ENCODE results near the gene SLC25A18.

SLC25A18 gene

DNA sequence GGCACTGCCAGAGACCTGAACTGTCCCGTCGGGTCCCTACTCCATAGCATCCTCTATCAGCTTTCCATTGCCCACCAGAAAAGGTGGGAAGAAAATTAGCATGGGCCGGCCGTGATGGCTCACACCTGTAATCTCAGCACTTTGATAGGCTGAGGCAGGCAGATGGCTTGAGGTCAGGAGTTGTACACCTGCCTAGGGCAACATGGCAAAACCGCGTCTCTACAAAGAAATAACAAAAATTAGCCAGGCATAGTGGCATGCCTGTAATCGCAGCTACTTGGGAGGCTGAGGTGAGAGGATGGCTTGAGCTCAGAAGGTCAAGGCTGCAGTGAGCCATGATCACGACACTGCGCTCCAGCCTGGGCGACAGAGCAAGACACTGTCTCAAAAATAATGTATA, 3.5 kb downstream of the SLC25A18 start:
- H3K4me3 ChIP-seq: no peak overlapping the region
- H3K27ac ChIP-seq: no peak overlapping the region

DNA sequence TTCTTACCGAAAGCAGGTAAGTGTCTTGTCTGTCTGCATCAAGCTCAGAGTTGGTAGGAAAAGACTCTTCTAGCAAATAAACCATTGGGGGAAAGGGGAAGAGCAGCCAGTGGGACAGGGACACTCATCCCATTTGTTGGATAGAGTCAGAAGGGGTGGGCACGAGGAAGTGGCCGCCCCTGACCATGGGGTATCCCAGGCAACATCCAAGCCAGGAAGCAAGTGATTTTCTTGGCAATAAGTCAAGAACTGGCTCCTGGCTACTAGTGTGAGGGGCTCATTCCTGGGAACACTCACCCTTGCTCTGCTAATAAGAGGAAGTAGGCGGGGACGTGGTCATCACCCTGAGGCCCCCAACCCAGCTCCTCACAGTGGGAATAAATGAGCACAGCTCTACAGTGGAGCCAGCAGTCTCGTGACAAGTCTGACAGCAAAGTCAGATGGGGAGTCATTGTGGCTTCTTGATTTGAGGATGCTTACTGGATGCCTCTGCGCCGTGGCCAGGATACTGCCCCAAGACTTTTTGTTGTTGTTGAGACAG, 6.7 kb downstream of the SLC25A18 start:
- peak overlapping the region in 4 of 21 experiments; percentile 15 to 59 (median 31) for H3K27ac ChIP-seq
- H3K4me3 ChIP-seq: no peak overlapping the region

DNA sequence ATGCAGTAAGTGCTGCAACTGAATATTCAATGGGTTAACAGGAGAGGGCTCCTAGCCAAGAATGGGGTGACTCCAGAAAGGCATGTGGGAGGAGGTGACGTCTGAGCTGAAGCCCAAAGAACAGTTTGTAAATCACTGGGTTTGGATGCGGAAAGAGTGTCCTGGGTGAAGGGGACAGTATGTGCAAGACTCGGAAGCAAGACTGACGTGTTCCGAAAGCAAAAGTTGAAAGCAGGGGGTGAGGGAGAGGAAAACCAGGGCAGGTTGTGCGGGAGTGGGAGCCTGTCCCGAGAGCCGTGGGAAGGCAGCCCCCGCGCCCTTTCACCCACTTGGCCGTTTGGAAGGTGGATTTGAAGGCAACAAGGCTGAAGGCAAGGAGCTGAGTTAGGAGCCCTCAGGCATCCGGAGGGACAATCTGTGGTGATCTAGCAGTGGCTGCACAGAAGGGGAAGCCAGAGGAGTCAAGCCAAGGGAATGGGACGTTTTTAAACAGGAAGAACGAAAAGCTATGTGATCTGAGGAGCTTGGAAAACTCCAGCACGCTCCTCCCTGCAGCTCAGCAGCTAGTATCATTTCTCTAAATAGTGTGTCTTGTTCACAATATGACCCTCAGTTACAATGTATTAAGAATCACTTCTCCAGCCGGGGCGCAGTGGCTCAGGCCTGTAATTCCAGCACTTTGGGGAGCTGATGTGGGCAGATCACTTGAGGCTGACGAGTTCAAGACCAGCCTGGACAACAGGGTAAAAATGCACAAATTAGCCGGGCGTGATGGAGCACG, 7.7 kb downstream of the SLC25A18 start:
- H3K27ac ChIP-seq: peak overlapping the region in 14 of 21 experiments; percentile 8 to 64 (median 45)
- peak overlapping the region in 2 of 7 experiments; percentile 10 to 14 for H3K4me3 ChIP-seq

DNA sequence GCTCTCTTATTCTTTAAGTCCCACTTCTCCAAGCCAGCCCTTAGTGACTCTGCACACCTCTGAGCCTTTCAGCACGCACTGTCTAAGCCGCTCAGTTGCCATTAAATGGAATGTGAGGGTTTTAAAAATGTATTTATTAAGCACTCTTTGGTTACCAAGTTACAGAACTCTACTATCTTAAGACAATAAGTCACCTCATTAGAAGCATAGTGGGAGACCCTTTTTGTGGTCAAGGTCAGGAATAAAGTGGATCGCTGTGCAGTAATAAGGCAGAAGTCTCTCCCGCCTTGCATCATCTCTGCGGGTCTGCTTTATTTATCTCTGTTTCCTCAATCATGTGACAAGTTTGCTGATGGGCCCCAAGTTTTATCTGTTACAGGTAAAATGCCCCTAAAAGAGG, 11.9 kb downstream of the SLC25A18 start:
- Histone ChIP-seq H3K4me3 (no peak overlapping the region), H3K27ac (no peak overlapping the region)

DNA sequence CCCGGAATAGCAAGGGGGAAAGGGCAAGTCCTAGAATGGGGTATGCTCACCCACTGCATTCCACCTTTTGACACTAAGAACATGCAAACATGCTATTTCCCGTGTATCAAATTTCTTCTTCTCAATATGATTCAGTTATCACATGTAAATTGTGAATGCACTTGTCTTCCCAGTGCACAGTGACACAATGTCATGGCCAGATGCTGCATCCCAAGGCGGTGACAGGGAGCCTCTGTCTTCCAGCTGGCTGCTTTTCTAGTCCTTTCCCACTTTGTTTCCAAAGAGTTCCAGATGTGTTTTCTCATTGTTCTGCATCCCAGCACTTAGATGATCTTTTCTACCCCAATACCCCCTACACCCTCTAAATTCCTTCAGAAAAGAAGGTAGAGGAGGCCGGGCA, 12.4 kb downstream of the SLC25A18 start:
- H3K4me3 ChIP-seq: no peak overlapping the region
- peak overlapping the region in 3 of 21 experiments; percentile 37 to 60 (median 55) for H3K27ac ChIP-seq

DNA sequence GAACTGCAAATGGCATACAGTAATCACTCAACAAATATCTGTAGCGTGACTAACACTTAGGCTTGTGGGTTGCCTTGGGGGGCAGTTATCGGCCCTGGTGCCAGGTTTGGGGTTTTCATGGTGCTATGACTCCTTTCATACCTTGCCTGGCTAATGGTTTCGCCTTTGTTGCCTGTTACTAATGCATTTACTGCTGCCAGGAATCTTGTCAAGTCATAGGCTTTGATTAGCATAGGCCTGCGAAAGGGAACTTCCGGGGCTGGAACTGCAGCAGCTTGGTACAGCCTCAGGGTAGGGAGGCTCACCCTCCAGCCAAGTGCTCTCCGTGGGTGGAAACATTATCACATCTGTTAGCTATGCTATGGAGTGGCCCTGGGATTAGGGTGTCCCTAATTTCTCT, 13.2 kb downstream of the SLC25A18 start:
- no peak overlapping the region for H3K4me3 ChIP-seq
- peak overlapping the region in 5 of 21 experiments; percentile 29 to 60 (median 47) for H3K27ac ChIP-seq

DNA sequence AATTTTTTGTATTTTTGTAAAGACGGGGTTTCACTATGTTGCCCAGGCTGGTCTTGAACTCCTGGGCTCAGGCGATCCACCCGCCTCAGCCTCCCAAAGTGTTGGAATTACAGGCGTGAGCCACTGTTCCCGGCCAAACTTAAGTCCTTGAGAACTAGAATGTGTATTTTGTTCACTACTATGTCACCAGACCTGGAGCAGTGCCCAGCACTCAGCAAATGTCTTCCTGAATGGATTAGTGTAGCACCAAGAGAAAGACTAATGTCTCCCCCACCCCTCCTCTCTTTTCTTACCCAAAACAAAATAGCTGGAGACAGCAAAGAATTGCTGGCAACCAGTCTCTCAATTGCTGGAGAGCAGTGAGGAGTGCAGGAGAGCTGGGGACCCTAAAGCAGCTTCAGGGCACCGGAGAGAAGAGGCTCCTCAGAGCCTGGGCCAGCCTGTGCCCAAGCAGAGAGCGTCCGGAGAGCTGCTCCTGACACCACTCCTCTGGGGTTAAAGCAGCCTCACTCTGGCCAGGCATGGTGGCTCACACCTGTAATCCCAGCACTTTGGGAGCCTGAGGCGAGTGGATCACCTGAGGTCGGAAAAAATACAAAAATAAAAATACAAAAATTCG, 14.9 kb downstream of the SLC25A18 start:
- no peak overlapping the region for H3K4me3 ChIP-seq
- H3K27ac ChIP-seq: peak overlapping the region in 1 of 21 experiments; percentile 3

DNA sequence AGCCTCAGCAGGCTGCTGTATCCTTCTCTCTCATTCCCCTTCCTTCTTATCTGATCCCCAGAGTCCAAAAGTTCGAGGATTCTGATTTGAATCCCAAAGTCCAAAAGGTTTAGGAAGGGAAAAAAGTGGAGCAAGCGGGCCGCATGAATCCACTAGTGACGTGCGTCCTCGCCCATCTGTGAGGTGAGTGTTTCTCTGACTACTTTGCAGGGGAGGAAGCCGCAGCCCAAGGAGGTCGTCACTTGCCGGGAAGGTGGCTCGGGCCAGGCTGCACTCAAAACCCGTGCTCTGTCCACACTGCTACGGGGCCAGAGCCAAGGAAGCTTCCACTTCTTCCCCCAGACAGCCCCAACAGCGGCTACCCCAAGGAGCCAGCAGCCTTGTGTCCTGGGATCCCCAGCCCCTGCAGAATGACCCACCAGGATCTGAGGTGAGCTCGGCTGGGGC, 16.3 kb downstream of the SLC25A18 start:
- Histone ChIP-seq H3K4me3 (no peak overlapping the region), H3K27ac (no peak overlapping the region)

DNA sequence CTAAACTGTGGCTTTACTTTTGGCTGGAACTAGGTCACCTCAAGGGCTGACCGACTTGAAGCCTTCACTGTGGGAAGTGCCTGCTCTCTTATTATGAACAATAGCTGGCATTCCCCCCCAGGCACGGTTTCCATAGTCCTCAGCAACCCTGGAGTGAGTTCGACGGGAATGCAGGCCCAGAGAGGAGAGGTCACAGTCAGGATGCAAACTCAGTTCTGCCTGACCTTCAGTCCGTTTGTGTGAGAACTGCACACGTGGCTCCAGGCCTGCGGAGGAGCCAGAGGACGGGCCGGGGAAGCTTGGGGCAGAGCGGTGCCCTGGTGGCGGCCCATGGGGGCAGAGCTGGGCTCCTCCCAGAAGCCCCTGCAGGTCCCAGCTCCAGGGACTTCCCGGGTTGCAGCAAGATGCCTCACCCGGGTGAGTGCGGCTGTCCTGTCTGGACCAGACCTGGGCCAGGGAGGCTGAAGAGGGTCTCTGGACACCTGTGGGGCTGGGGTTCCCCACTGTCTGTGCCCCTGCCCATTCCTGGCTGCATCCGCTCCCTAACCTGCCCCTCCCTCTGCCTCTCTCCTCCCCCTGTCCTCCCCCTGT, 17.2 kb downstream of the SLC25A18 start:
- no peak overlapping the region for H3K4me3 ChIP-seq
- no peak overlapping the region for H3K27ac ChIP-seq

DNA sequence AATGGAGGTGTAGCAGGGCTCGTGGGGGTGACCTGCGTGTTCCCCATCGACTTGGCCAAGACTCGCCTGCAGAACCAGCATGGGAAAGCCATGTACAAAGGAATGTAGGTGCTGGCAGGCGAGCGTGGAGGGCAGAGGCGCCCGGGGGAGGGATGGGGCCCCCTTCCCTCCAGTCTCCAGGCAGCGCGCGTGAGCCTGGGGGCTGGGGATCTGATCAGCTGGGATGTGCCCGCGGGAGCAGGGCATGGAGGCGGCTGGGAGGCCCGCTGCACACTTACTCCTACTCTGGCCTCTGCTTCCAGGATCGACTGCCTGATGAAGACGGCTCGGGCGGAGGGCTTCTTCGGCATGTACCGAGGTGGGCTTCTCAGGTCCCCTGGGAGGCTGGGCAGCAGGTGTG, 17.8 kb downstream of the SLC25A18 start:
- no peak overlapping the region for H3K27ac ChIP-seq
- no peak overlapping the region for H3K4me3 ChIP-seq

DNA sequence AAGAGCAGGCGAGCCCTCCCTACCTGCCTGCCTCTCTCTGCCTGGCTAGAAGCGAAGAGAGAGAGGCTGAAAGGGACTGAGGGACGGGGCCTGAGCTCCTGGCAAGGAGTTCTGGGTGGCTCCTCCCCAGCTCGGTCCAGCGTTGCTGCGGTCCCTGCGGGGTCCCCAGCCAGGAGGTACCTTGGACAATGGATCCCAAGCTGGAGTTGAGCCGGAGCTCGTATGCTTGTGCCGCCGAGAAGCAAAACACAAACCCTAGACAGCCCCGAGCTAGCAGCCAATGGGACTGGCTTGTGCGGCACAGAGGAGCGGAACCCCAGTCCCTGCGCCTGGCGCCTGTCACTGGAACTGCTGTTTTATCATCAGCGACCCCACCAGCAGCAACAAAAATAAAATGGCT, 18.3 kb downstream of the SLC25A18 start:
- Histone ChIP-seq H3K27ac (no peak overlapping the region), H3K4me3 (no peak overlapping the region)

DNA sequence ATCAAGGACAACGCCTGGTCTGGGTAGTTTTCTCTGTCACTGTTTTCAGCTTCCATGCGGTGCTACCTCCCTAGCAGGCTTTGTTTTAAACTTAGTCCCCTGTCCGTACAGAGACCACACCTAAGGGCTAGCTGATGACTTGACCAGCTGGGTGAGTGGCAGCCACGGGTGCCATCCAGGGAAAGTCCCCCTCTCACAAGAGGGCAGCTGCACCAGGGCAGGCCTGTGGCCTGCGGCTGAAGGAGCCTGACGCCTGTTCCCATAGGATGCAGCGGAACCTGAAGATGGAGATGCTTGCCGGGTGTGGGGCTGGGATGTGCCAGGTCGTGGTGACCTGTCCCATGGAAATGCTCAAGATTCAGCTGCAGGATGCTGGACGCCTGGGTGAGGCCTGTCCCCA, 19.9 kb downstream of the SLC25A18 start:
- Histone ChIP-seq H3K27ac (no peak overlapping the region), H3K4me3 (no peak overlapping the region)

DNA sequence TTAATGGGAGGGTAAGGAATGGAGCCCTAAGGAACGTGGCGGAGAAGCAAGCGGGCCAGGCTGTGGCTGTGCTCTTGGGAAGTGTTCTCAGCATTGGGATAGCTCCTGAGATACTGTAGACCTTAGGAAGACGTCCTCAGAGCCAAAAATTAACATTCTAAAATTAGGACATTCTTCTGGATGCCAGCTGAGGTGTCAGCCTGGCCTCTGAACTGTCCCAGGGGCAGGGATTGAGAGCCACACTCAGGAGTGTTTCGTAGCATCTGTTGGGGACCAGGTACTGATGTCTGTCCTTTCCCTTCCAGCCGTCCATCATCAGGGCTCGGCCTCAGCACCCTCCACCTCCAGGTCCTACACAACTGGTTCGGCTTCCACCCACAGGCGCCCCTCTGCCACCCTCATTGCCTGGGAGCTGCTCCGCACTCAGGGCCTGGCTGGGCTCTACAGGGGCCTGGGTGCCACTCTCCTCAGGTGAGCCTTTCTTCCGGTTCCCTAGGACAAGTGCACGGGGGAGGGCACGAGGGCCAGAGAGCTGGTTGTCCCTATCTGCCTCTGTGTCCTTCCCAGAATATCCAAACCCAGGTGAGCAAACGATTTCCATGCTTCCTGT, 23.6 kb downstream of the SLC25A18 start:
- H3K27ac ChIP-seq: no peak overlapping the region
- no peak overlapping the region for H3K4me3 ChIP-seq

DNA sequence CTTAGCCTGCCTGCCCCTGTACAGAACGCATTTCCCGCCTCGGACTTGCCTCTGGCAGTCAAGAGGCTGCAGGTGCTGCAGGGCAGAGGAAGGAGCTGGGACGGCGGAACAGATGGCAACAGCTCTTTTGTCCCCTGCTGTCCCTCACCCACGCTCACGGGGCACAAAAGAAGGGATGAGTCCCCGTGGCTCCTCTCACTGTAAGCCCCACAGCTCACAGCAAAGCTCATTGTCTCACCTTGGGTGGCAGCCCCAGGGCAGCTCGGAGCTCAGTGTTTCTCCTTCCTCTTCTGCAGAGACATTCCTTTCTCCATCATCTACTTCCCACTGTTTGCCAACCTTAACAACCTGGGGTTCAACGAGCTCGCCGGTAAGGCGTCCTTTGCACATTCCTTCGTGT, 24.3 kb downstream of the SLC25A18 start:
- H3K4me3 ChIP-seq: no peak overlapping the region
- no peak overlapping the region for H3K27ac ChIP-seq

DNA sequence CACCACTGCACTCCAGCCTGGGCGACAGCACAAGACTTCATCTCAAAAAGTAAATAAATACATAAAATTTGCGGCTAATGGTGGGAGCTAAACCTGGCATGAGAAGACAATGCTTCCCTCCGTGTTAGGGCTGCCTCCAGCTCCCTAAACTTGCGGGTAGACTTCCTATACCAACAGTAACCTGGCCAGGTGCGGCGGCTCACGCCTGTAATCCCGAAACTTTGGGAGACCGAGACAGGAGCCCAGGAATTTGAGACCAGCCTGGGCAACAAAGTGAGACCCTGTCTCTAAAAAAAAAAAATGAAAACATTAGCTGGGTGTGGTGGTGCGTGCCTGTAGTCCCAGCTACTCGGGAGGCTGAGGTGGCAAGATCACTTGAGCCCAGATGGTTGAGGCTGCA, 25.3 kb downstream of the SLC25A18 start:
- Histone ChIP-seq H3K4me3 (no peak overlapping the region), H3K27ac (no peak overlapping the region)

DNA sequence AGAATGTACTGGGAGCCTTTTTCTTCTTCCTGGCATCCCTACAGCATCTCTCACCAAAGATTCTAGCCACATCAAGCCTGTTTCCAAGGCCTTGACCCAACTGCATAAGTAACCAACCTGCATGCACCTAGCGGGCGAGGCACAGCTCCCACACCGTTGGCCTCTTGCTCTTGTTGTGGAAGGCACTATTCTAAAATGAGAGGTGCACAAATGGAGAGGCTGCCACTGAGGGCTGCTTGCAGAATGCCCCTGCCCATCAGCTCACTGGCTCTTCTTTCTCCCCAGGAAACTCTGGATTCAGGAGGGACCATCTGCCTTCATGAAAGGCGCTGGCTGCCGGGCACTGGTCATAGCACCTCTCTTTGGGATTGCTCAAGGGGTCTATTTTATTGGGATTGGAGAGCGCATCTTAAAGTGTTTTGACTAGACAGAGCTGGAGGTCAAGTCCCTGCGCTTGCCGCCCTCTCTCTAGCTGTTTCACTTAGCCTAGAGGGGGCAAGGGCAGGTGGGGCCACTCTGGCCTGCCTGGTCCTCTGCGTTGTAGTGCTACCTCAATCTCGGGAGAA, 26.6 kb downstream of the SLC25A18 start:
- no peak overlapping the region for H3K4me3 ChIP-seq
- peak overlapping the region in 1 of 21 experiments; percentile 40 for H3K27ac ChIP-seq

DNA sequence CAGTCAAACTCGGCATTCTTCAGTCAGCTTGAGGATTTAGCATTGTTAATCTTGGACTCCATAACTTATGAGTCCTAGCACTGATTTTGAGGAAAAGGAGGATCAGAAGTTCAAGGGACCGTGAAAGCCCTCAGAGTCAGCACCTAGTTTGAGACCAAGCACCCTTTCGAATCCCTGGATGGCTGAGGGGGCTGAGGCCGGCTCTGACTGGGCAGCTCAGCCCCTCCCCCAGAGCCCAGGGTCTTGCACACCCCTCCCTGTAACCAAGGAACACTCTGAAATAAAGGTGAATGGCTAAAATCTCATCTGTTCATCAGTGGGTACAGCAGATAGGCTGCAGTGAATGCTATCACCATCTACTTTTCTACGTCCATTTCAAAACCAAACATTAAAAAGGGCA, 27.3 kb downstream of the SLC25A18 start:
- Histone ChIP-seq H3K27ac (no peak overlapping the region), H3K4me3 (no peak overlapping the region)

DNA sequence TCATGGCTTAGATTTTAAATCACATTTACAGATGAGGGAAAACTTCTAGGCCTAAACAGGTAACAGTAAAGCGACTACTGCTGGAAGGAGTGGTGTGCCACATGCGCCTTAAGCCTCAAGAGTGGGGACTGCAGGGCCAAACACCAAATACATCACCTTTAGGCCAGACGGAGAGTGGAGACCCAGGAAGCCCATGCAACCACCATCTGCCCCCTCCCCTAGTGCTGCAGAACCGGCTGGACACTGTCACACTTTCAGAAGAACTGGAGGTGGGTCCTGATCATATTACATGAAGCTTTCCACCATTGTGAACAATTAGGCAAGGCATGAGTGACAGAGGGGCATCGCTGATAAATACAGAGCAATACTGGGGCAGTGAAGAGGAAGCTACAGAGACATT, 28.9 kb downstream of the SLC25A18 start:
- Histone ChIP-seq H3K4me3 (no peak overlapping the region), H3K27ac (no peak overlapping the region)

DNA sequence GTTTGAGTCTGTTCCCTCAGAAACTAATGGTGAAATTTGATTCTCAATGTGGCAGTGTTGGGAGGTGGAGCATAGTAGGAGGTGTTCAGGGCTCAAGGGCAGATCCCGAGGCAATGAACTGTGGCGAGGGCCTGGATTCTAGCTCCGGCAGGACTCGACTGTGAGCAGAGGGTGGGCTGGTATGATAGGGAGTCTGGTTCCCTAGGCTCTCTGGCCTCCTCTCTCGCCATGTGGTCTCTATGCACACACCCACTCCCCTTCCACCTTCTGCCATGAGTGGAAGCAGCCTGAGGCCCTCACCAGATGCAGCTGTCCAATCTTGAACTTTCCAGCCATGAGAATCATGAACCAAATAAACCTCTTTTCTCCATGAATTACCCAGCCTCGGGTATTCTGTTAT, 32.9 kb downstream of the SLC25A18 start:
- H3K4me3 ChIP-seq: no peak overlapping the region
- no peak overlapping the region for H3K27ac ChIP-seq

DNA sequence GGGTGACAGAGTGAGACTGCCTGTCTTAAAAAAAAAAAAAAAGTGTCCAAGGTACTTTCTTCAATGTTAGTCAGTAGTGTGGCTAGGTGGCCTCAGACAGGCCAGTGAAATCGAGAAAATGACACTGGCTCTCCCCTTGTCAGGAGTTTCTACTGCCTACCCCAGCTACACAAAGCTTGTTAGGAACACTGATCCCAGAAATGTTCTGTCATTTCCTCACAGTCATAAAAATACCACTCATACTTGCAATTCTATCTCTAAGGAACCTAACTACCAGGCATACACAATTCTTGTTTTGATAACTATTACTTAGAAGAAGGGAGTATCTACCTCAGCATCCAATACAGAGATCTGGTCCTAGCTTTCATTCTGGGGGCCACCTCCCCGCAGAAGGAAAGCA, 33.9 kb downstream of the SLC25A18 start:
- H3K27ac ChIP-seq: no peak overlapping the region
- no peak overlapping the region for H3K4me3 ChIP-seq

Measured in skin epidermis (tissue), 12 donors.